Stimulated activated CD8-positive, alpha-beta memory T cell treated with anti-CD3 and anti-CD28 coated beads, Interleukin-15, amount 100 ng/mL, for 24 hours (primary cell): Measurements from ENCODE around the gene NPHP1.
"Not testable (repeated sequence)": the region's sequence is repeated elsewhere in the genome, so short reads cannot be mapped to it uniquely, and the experiment has no call there.

Source experiments
- DNase-seq: peaks from one replicate; pipeline ENCODE4 v3.0.0-alpha.2; 2020; ENCODE audit warnings: low read depth

NPHP1 gene

GRCh38 chr2:110103061-110103961 lies 101.5 kb downstream of the NPHP1 start:
- no peak for DNase-seq

DNA sequence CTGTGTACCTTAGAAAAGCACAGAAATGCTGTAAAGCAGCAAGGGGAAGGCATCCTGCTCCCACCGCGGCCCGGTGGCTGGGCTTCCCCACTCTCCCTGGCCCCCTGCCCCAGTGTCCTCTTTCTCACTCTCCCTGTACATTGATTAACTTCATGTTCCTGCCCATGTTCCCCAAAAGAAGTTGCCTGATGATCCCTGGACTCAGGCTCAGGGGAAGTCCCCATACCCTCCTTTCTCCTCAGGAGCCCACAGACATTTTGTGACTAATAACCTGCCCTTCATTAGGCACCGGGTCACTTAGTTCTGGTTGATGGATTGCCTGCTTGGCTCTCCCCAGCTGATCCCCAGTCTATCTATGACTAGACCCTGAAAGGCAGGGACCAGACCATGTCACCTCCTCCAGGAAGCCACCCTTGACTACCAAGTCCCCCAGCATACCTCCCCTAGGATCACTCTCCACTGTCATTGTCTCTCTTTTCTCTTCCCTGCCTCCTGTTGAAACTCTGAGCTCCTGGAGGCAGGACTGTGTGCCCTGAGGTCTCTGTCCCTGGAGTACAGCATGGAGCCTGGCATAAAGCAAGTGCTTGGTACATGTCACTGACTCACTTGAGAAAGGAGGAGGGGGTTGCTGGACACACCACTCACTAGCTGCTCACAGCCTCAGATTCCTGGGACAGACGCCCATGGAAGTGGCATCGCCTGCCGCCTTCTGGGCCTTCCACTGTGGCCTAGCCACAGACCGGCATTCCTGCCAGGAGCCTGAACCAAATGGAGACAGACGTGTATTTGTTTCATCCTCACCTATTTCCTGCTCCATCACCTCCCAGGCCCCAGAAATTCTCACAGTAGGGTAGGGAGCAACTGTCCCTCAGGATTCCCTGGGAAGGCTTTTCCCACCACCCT lies 102.7 kb downstream of the NPHP1 start:
- DNase-seq = no peak

DNA sequence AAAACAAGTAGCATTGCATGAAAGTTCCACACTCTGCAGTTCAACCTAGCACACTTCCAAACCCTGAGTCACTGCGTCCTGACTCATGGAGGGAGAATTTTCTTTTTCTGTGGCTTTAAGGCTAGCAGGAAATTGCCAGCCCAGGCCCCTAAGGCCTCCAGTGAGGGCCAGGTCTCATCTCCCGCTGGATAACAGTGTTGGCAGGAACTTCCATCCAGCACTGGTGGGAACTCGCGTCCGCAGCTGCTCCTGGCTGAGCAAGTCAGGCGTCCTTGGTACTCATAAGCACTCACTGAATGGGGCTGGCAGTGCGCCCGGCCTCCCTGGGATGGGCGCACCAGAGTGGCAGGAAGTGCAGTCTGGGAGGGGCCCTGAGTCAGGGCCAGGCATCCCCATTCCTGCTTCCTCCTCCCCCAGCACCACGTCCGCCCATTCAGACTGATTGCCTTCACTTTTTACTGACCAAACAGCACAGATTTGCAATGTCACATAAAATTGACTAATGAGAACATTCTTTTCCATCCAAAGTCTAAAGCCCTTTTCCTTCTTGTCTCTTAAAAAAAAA lies 103.5 kb downstream of the NPHP1 start:
- DNase-seq = no peak

- not testable (repeated sequence) for DNase-seq
Measured at GRCh38 chr2:110100880-110101279, 103.9 kb downstream of the NPHP1 start.

- no peak for DNase-seq
Measured at GRCh38 chr2:110100480-110100879, 104.3 kb downstream of the NPHP1 start.

- no peak for DNase-seq
Measured at GRCh38 chr2:110099471-110100225, 105.2 kb downstream of the NPHP1 start.

GRCh38 chr2:110099038-110099425 lies 105.8 kb downstream of the NPHP1 start:
- DNase-seq = no peak

GRCh38 chr2:110097506-110098220 lies 107.2 kb downstream of the NPHP1 start:
- DNase-seq = no peak

DNA sequence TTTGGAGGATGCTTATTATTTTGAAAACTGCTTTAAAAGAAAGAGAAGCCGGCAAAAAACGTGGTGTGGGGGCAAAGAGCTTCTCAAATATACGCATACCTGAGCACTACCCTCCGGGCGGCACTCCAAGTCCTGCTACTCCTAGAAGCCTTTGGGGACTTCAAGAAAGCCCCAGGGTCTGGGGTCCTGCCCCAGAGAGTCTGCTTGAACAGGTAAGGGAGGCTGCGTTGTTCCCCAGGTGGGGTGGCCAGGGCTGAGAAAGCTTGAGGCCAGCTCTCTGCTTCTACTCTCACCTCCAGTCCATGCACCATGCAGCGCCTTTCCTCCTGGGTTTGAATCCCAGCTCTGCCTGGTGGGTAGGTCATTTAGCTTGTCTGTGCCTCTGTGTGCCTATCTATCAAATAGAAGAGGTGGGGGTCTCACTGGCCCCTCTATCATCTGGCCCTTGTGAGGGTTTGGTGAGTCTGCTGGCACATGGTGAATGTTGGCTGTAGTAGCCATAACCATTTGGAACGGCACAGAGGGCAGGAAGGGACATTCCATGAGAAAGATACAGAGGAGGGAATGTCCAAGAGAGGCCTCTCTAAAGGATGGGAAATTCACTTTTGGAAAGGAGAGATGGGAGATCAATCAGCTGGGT lies 108.7 kb downstream of the NPHP1 start:
- no peak for DNase-seq

- not testable (repeated sequence) for DNase-seq
Measured at GRCh38 chr2:110094884-110095534, 109.8 kb downstream of the NPHP1 start.

GRCh38 chr2:110093924-110094323 lies 110.9 kb downstream of the NPHP1 start:
- not testable (repeated sequence) for DNase-seq

- not testable (repeated sequence) for DNase-seq
Measured at GRCh38 chr2:110090164-110090563, 114.6 kb downstream of the NPHP1 start.

DNA sequence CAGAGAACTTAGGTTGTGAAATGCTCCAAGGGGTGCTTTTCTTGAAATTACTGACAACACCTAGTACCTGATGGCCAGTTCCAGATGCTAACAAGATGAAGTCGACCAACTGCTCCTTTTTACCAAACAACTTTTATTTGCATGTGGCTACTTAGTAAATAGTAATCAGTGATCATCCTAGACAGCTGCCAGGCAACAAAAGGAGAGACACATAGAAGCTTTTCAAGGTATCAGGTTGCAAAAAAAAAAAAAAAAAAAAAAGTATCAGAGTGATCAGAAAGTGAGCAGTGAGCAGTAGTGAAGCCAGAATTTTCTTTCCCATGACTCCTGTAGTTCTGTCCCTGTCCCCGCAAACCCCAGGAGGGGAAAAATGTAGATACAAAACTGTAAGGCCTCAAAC lies 121.1 kb downstream of the NPHP1 start:
- not testable (repeated sequence) for DNase-seq

DNA sequence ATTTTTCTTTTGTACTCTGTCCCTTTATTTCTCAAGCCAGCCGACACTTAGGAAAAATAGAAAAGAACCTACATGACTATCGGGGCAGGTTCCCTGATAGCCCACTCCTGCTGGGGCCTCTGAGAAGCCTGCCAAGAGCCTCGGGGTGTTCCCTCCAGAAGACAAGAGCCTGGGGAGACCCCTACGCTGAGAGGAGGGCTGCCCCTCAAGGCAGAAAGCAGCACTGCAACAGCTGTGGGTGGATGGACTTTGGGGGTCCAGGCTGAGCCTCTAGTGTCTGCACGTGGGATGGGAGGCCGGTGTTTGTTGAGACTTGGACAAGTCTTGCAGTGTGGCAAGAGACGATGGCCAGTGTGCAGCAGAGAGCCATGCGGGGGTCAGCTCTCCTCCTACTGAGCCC lies 121.7 kb downstream of the NPHP1 start:
- not testable (repeated sequence) for DNase-seq

GRCh38 chr2:110078104-110078503 lies 126.7 kb downstream of the NPHP1 start:
- not testable (repeated sequence) for DNase-seq

DNA sequence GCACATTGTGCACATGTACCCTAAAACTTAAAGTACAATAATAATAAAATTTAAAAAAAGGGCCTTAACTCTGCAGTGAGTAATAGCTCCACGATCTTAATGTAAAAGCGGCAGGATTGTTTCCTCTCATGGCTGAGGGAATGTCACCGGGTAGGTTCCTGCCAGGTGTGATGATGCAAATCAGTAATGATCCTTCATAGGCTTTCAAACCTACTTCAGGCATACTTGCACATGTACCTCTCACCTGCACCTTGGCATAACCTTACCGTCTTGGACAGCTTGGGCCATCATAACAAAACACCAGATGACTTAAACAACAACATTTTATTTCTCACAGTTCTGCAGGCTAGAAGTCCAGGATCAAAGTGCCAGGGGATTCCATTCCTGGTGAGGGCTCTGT lies 128.9 kb downstream of the NPHP1 start:
- DNase-seq = not testable (repeated sequence)
